GM18502 (cell line): Measurements from ENCODE around the gene CEP97.
"Not testable (repeated sequence)": the region's sequence is repeated elsewhere in the genome, so short reads cannot be mapped to it uniquely, and the experiment has no call there.

Experiments
- ATAC-seq: cut with Tn5 transposase; IDR thresholded peaks from one replicate; pipeline ENCODE4 v1.9.1; 2021; ENCODE audit warnings: mild to moderate bottlenecking; ENCODE audit not compliant: unreplicated experiment, poor library complexity

Gene CEP97

DNA sequence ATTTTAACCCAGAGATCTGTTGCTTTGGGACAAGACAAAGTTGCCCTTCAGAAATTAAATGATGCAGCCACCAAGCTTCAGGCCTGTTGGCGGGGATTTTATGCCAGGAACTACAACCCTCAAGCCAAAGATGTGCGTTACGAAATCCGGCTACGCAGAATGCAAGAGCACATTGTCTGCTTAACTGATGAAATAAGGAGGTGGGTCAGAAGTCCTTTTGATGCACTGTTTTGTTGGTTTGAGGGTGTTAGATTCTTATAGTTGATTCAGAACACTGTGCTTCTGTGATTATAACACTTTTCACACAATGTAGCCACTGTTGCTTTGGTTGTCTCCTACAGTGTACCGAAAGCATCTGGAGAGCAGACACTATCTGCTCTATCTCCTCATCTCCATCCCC is 33.8 kb downstream of the CEP97 start:
- ATAC-seq = no peak

DNA sequence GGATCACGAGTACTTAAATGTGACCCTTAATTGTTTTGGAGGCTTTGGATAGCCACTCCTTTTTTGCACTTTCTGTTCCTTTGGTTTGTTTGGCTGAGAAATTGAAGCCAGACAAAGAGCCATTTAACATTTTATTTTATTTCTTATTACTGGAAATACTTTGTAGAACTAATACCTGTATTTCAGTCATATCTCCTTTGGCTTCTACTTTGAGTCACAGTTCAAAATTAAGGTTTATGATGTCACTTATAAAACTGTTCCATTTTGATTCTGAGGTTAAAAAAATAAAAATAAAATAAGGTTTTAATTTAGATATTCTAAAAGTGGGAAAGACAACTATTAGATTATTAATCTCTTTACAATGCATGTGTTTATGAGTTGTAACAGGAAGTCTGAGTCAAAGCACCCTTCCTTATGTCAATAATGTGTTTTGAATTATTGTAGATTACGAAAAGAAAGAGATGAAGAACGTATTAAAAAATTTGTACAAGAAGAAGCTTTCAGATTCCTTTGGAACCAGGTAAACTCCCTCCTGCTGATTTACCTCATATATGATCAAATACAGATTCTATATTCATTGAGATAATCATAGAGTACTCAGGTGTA is 37.7 kb downstream of the CEP97 start:
- ATAC-seq = no peak

DNA sequence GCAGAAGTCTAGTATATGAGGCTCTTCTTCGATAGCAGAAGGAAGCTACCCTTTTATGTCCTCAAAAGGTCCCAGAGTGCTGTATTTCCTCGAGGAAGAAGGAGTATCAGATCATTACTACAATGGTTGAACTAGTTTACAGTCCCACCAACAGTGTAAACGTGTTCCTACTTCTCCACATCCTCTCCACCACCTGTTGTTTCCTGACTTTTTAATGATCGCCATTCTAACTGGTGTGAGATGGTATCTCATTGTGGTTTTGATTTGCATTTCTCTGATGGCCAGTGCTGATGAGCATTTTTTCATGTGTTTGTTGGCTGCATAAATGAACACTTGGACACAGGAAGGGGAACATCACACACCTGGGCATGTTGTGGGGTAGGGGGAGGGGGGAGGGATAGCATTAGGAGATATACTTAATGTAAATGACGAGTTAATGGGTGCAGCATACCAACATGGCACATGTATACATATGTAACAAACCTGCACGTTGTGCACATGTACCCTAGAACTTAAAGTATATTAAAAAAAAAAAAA is 53.4 kb downstream of the CEP97 start:
- ATAC-seq = not testable (repeated sequence)

DNA sequence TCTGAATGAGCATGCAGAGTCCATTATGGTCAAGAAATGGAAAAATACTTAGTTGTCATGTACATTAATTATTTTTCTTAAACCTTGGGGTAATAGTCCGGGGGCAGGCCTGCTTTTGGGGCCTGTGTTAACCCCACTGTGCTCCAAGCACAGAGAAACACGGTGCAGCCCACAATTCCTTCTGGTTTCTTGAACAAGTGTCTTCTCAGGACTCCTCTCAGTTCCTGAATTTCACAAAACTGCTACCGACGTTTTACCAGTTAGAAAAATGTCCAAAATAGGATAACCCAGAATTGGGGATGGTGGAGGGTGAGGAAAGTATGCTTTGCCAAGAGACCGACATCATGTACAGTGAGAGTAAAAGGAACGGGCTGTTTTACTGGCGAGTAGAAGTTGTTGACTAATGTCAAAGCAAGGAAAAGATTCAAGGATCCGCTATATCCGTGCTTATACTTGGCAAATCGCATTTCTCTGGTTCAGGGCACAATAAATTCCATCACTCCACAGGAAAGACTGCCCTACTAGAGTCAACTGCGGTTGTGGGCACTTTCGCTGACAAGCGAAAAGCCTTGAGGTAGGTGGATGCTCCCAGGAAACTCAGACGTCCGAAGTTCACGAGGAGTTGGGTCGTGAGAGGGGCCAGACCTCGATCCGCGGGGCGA is 54.1 kb downstream of the CEP97 start:
- no peak for ATAC-seq

DNA sequence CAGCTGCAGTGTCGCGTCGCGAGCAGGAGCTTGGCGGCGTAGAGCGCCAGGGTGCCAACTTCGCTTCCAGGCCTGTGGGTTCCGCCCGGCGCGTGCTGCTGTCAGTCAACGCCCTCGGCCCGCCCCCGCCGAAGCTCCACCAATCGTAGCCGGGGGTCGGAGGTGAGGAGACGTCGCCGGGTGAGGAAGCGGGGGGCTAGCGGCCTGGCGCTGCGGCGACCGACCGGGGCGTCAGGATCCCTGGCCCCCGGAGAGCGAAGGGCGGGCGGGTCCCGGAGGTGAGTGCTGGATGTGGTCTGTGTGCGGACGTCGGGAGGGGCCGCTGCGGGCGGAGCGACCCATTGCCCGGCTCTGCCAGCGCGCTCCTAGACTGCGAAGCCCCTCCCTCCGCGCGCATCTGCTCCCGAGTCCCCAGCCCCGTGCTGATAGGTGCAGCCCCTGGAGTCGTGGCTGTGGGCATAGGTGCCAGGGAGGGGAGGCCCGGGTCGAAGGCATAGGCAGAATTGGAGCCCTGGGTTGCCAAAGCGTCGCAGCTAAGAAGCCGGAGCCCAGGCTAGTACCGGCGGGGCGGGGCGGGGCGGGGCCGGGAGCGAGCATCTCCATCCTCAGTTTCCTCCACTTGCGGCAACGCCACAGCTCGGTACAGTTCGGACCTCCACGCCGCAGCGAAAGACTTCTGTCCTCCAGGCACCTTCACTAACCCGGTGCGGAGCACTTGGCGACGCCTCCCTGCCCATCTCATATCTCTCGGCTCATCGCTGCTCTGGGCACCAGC is 54.8 kb downstream of the CEP97 start, which contains the start of gene NXPE3:
Gene NXPE3, plus strand, starts transcription at position 165 of the 775 bp plus-strand sequence. CDS start 6,386 bp downstream, outside the sequence.
- peak; percentile 95 for ATAC-seq

DNA sequence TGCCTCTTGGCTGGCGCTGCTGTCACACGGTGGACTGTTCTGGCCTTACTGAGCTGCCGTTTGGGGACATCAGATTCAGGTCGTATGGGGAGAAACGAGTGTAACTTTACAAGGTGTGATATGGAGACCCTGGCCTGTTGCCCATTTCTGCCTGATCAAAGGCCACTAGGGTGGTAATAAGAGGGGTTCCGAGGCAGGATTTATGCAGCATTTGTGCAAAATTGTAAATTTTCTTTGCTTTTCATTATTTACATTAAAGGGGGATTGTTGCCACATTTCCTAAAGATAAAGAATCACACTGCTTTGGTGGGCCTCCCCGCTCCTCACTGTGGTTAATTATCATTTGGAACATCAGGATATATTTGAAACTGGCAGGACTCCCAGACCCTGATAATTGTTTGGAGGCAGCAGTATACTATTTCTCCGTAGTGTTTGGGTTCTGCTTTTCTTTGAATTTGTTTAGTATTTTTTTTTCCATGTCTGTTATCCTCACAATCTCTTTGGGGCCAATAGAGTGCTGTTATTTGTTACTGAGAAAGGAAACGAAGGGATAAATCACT is 55.5 kb downstream of the CEP97 start:
- no peak for ATAC-seq

DNA sequence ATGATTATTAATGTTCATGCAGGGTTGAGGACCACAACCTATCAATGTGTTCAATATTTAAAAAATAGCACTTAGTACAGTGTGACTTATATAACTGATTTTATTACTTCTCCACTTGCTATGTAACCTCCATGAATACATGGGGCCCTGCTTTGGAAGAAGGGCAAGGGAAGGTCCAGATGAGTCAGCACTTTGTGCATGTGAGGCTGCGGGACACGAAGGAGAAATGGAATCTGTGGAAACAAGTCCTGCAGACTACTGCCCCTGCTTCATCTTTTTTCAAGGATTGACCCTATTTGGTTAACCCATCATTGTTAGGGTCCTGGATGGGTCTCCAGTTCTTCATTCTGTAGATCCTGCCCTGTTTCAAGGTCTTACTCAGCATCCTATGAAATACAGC is 56.2 kb downstream of the CEP97 start:
- no peak for ATAC-seq

DNA sequence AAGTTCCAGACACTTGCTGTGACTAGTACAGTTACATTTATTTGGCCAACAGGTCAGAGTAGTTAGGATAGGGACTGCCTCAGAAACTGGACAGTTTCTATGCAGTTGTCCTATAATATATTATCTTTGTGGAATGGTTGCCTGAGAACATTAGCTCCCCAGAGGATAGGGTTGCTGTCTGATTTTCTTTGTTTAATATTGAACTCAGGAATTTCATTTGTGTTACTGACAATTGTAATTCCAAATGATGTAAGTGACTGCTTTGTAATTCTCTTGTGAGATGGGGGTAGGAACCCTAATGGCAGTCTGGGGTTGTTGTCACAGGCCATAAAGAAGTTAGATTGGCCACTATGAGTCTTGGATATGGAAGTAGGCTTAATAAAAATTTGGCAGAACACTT is 56.8 kb downstream of the CEP97 start:
- no peak for ATAC-seq

DNA sequence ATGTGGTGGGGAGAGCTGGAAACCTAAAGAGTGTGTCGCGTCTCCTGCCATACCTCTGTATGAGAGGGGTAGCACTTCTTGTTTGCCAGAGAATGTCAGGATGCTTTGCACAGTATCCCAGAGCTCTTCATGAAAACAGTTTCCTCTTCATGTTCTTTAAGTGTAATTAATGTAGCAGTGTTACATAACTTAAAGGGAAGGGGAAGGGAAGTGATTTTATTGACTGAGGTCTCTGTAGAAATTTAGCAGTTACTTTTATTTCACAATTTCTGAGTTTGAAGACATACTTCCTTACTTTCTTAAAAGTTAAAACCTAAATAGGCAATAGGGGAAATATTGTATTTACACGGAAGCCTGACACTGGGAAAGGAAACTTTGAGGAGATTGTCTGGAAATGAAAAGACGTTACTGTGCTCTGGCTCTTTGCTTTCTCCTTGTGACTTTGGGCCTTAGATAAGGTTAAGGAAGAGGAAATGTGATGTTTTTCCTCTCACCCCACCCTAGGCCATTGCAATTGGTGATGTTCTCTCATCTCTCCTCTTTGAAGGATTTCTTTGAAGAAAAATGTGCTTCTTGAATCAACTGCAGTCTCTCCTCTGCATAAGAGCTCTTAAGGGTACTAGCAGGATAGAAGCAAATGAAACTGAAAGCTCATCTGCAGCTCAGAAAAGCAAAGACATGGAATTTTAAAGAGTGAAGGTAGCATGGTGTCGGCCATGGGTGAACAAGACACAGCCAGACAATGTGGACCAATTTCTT is 60.6 kb downstream of the CEP97 start:
- no peak for ATAC-seq

DNA sequence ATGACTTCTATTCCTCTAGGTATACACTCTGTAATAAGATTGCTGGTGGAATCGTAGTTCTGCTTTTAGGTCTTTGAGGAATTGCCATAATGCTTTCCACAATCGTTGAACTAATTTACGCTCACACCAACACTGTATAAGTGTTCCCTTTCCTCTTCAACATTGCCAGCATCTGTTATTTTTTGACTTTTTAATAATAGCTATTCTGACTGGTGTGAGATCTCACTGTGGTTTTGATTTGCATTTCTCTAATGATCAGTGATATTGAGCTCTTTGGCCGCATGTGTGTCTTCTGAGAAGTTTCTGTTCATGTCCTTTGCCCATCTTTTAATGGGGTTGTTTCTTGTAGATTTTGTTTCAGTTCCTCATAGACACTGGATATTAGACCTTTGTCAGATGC is 67.4 kb downstream of the CEP97 start:
- peak; percentile 98 for ATAC-seq

DNA sequence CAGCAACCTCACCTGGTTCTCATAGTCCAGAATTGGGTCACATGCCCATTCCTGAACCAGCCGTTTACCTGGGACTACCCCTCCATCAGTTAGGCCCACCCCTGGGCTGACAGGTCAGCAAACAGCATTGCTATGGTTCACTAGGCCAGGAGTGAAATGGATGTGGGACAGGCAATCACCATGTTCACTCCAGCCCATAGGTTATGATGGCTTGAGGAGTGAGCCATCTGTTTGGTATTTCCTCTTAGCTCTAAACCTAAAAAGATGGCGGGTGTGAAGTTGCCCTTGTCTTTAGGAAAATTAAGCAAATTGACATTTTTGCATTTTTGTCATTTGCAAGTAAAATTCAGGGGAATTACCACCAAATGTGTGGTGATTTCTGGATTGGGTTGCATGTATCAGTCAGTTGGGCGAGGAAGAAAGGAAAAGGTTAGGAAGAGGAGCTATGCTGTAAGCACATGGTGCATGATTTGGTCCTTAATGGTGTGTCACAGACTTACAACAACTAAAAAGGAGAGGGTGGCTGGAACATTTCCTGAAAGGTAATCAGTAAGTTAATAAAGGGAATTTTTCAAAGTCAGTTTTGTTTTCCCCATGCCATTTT is 71.8 kb downstream of the CEP97 start:
- ATAC-seq = no peak

DNA sequence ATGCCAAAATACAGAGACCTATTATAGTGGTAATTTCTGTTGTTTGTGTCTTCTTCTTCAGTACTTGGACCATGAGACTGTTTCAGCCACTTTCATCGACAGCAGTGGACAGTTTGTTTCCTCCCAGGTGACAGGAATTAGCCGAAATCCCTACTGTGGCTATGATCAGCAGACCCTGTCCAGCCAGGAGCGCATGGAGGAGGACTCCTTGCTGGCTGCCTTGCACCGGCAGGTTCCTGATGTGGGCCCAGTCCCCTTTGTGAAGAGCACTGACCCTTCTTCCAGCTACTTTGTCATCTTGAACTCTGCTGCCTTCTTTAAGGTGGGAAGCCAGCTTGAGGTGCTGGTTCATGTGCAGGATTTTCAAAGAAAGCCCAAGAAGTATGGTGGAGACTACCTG is 76.8 kb downstream of the CEP97 start:
- ATAC-seq = no peak

DNA sequence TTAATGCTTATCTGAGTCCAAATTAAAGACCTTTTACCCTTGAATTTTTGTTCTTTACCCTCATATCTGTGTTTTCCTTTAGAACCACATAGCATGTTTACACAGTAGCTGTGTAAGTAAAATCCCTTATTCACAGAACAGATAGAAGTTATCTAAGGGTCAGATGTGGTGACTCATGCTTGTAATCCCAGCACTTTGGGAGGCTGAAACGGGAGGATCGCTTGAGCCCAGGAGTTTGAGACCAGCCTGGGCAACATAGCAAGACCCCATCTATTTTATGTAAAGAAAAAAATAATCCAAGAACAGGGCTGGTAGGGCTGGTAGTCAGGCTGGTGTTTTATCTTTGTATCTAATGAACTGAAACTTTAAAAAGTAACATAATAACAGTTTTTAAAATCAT is 77.8 kb downstream of the CEP97 start:
- no peak for ATAC-seq

DNA sequence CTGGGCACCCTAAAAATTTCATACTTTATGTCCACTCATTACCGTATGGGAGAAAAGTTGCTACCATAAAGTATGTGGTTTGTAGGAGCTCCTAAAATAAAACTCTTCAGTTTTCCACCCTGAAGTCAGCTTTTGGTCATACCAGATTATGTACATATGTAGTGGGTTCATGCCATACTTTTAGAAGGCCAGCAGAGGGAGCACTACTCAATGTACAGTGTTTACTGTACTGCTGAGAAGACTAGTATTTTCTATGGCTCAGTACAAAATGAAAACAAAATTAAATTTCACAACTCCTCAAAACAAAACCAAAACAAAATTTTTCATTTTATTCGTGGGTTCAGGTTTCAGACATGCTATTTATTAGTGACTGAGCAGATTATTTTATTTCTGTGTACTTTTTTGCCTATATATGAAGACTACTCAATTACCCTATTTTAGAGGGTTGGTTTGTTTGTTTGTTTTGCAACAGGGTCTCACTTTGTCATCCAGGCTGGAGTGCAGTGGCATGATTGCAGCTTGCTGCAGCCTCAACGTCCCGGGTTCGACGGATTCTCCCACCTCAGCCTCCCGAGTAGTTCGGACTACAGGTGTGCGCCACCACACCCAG is 78.9 kb downstream of the CEP97 start:
- ATAC-seq = peak; percentile 93

DNA sequence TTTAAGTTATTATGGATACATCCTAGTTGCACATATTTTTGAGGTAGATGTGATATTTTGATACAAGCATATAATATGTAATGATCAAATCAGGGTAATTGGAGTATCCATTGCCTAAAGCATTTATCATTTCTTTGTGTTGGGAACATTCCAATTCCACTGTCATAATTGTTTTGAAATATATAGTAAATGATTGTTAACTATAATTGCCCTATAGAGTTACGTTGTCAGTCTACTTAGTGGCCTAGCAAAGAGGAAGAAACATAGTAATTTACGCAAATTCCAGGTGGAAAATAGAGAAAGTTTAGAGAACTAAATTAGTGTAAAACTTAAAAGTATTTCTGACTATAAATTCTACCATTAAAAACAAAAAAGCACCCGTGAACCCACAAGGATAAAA is 79.5 kb downstream of the CEP97 start:
- ATAC-seq = no peak

DNA sequence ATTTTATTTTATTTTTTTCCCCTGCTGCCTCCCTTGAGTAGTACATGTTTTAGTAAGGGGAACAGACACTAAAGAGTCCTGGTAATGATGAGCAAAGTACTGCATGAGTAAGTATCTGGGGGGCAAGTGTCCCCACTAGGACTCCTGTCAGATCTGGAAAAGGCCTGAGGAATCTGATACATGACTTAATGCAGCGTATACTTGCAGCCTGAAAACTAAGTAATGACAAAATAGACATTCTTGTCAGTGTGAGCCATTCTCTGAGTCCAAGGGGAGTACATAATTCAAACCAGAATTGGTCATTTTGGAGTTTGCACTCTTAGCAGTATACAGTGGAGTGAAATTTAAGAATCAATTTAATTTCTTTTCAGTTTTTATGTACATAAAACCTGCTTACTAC is 82.1 kb downstream of the CEP97 start:
- ATAC-seq = no peak

DNA sequence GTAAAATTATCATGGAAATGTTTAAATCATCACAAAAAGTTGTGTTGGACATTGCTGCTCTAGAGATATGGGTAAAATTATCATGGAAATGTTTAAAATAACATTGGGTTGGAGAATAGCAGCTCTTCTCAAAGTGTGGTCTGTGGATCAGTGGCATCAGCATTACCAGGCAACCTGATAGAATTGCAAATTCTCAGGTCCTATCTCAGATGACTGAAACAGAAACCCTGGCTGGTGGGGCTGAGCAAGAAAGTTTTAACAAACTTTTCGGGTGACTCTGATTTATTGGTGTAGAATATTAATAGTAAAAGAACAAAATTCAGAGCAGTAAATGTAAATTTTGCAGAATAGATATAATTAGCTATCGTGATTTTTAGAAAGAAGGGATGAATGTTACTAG is 83.5 kb downstream of the CEP97 start:
- peak; percentile 72 for ATAC-seq

DNA sequence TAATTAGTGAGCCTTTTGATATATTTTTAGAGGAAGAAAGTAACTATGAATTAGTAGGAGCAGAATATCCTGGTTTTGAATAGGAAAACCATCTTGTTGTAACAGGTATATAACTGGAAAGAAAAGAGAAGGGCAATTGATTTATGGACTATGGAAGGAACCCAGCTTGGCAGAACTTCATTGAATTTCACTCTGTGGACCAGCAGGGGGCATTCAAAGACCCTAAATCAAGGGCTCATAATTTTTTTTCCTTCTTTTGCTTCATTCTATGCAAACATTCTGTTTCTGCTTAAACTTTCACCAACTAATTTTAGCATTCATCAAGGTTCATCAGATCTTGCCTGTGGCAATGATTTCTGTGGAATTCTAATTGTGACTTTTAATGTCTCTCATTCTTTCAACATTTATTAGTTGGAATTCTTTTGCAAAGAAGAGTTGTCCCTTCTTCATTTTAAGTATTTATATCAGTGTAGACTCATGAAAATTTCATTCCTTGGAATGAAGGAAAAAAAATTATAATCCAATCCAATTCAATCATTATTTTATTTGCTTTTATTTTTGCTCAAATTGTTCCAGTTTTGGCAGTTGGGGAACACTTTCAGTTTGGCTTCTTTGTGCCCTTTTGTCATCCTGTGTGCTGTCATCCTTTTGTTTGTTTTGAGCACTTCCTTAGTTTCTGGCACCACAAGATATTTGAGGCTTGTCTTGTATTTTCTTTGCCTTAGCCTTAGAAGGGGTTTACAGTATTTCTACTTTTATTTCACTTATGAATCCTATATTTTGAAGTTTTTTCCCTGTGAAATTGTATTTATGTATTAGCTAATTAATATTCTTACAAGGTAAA is 85.0 kb downstream of the CEP97 start:
- ATAC-seq = peak; percentile 39

DNA sequence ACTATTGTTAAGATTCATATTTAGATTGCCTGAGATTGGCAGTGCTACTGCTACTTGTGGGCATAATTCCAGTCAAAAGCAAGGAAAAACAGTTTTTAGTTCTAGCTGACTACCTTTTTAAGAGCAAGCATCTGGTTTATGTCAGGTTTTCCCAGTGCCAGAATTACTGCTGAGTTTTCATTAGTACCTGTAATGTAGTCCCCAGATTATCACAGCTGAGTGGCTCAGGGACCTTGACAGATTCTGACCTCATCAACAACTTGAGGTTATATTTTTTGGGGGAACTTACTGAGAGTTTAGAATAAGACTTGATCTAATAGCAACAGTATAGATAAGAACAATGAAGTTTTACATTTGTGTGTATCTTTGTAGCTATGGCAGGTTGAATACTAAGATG is 85.6 kb downstream of the CEP97 start:
- ATAC-seq = no peak
